B cell (primary cell): ENCODE measurements around the gene STAT2. TPM values are rescaled to one million over a fixed set of nuclear protein-coding genes. Genes with fewer than 3 reads are reported as not detected.
"Not testable (repeated sequence)": the region's sequence is repeated elsewhere in the genome, so short reads cannot be mapped to it uniquely, and the experiment has no call there.

ENCODE experiments used
- ATAC-seq: fragments of 200-7000 bp; cut with Tn5 transposase; one replicate; pipeline ENCODE4 v1.10.0; 2021; ENCODE audit warnings: low read depth, mild to moderate bottlenecking, moderate number of reproducible peaks, moderate library complexity
- CTCF ChIA-PET: fragments of 350-600 bp; sonication (Branson Sonifier 250); formaldehyde crosslinking; loops from one replicate; lab custom pipeline; 2021; ENCODE audit warnings: antibody characterized with exemption, inconsistent platforms; lab: Charles Lee
- POLR2A ChIA-PET: fragments of 350-600 bp; sonication (Branson Sonifier 250); formaldehyde crosslinking; loops from one replicate; lab custom pipeline; 2021; ENCODE audit warnings: antibody characterized with exemption; lab: Charles Lee
- DNase-seq: peaks from one replicate; pipeline ENCODE4 v3.0.0; 2013
- H2AFZ ChIP-seq: 2 replicates; pipeline ENCODE4 v1.6.1; 2012; ENCODE audit warnings: mild to moderate bottlenecking, low read depth, low read length; ENCODE audit not compliant: insufficient read depth, poor library complexity, severe bottlenecking
- H3K27ac ChIP-seq, 2 donors: 1 replicate in 1 of 2; 2 replicates in 1 of 2; pipeline ENCODE4 v1.5.1; 2012 to 2013; ENCODE audit warnings: low read length in 2 of 2, mild to moderate bottlenecking in 2 of 2, moderate library complexity in 1 of 2
- H3K27me3 ChIP-seq, 4 experiments: fragments of 200-600 bp in 1 of 4; sonication (generic) in 1 of 4; replicated peaks in 1 of 4; 1 replicate in 2 of 4; 2 replicates in 2 of 4; pipeline versions ENCODE4 v1.6.1 to v1.7.0; 2013 to 2016; ENCODE audit warnings: low read length in 3 of 4, mild to moderate bottlenecking in 2 of 4, mixed read lengths in 1 of 4, moderate library complexity in 1 of 4; ENCODE audit not compliant: insufficient read depth in 4 of 4, control insufficient read depth in 3 of 4; ENCODE audit errors: control extremely low read depth in 1 of 4
- H3K36me3 ChIP-seq, 2 experiments: replicated peaks in 1 of 2; 1 replicate in 1 of 2; 2 replicates in 1 of 2; pipeline versions ENCODE4 v1.6.1 to v1.7.1; 2013; ENCODE audit warnings: low read length in 1 of 2; ENCODE audit not compliant: insufficient read depth in 2 of 2, control insufficient read depth in 1 of 2; ENCODE audit errors: control extremely low read depth in 1 of 2, extremely low read depth in 1 of 2
- H3K4me1 ChIP-seq, 2 donors: fragments of 200-600 bp in 1 of 2; sonication (generic) in 1 of 2; 1 replicate in 1 of 2; 2 replicates in 1 of 2; pipeline versions ENCODE4 v1.5.1 to v1.6.1; 2013 to 2017; ENCODE audit warnings: low read length in 2 of 2; ENCODE audit not compliant: control insufficient read depth in 2 of 2, insufficient read depth in 2 of 2
- H3K4me2 ChIP-seq: replicated peaks from 2 replicates; pipeline ENCODE3; 2012; ENCODE audit warnings: mild to moderate bottlenecking, low read depth, low read length; ENCODE audit not compliant: poor library complexity, severe bottlenecking
- H3K4me3 ChIP-seq, 5 experiments: fragments of 200-600 bp in 1 of 5; sonication (generic) in 1 of 5; 1 replicate in 3 of 5; 2 replicates in 2 of 5; pipeline versions ENCODE4 v1.5.1 to v1.7.0; 2011 to 2016; ENCODE audit warnings: low read length in 4 of 5, mild to moderate bottlenecking in 4 of 5, low read depth in 2 of 5, control low read depth in 1 of 5, moderate library complexity in 1 of 5; ENCODE audit not compliant: insufficient read depth in 1 of 5; ENCODE audit errors: control extremely low read depth in 1 of 5, extremely low read depth in 1 of 5
- H3K79me2 ChIP-seq: fragments of 200-600 bp; sonication (generic); one replicate; pipeline ENCODE4 v1.6.0; 2016; ENCODE audit warnings: low read length; ENCODE audit not compliant: control insufficient read depth, insufficient read depth
- H3K9ac ChIP-seq: fragments of 200-600 bp; sonication (generic); 2 replicates; pipeline ENCODE4 v1.6.1; 2017; ENCODE audit warnings: mild to moderate bottlenecking, low read length, moderate library complexity
- H3K9me3 ChIP-seq, 3 donors: one replicate each; pipeline versions ENCODE4 v1.6.1 to v1.7.1; 2013; ENCODE audit warnings: low read length in 2 of 3; ENCODE audit not compliant: control insufficient read depth in 2 of 3, insufficient read depth in 1 of 3; ENCODE audit errors: control extremely low read depth in 1 of 3
- H4K20me1 ChIP-seq: 2 replicates; pipeline ENCODE4 v1.6.0; 2012; ENCODE audit warnings: mild to moderate bottlenecking, low read length; ENCODE audit not compliant: insufficient read depth, control insufficient read depth, poor library complexity, severe bottlenecking
- H3K27ac Mint-ChIP-seq: one replicate; pipeline ENCODE4 v1.8.0; 2021; ENCODE audit warnings: mixed read lengths
- H3K27me3 Mint-ChIP-seq: one replicate; pipeline ENCODE4 v1.8.0; 2021; ENCODE audit warnings: mixed read lengths
- H3K4me1 Mint-ChIP-seq: one replicate; pipeline ENCODE4 v1.8.0; 2021; ENCODE audit warnings: mixed read lengths
- H3K4me3 Mint-ChIP-seq: one replicate; pipeline ENCODE4 v1.8.0; 2021; ENCODE audit warnings: mixed read lengths
- H3K9me3 Mint-ChIP-seq: one replicate; pipeline ENCODE4 v1.8.0; 2022; ENCODE audit warnings: mixed read lengths; ENCODE audit not compliant: insufficient read depth
- EZH2 ChIP-seq: IDR thresholded peaks from 2 replicates; pipeline ENCODE4 v1.6.1; 2012; ENCODE audit warnings: borderline replicate concordance, low read depth, mild to moderate bottlenecking, moderate library complexity, low read length; ENCODE audit not compliant: insufficient read depth, poor library complexity, severe bottlenecking
- whole genome bisulfite sequencing: methylation state at CpG from one replicate; pipeline ENCODE4 v1.1.5; 2013; ENCODE audit warnings: missing lambda C conversion rate; ENCODE audit not compliant: insufficient coverage; 5-methylcytosine and 5-hydroxymethylcytosine counted together
- intact Hi-C: fragments of 100-400 bp; cut with micrococcal nuclease; formaldehyde crosslinking; loops from one replicate; pipeline ENCODE4 v1.10.0; 2022
- polyA plus RNA-seq: library from polyadenylated mRNA; depleted of rRNA; stranded (reverse); fragments of >200 nt; gene quantifications from 2 replicates; pipeline ENCODE4 v1.2.3, GENCODE V29; 2012
- total RNA-seq, 2 donors: library from RNA; stranded (reverse); fragments of 120-200 nt in 1 of 2; gene quantifications; 1 replicate in 1 of 2; 2 replicates in 1 of 2; pipeline versions ENCODE4 v1.2.3 to v1.2.4, GENCODE V29; 2013 to 2022

Gene STAT2
- total and polyA plus RNA-seq, 2 donors (not counting 1 experiment from before 2014, with no cell fraction given) = 261 to 298 TPM

GRCh38 chr12:56401125-56401524, 41.2 kb upstream of the STAT2 start:
- H3K27me3 ChIP-seq, H3K4me2 ChIP-seq, H3K36me3 ChIP-seq, H3K9me3 ChIP-seq, H3K4me1 ChIP-seq, H3K4me3 Mint-ChIP-seq, H3K9me3 Mint-ChIP-seq, H4K20me1 ChIP-seq, intact Hi-C loops, H3K9ac ChIP-seq, H3K4me1 Mint-ChIP-seq, H3K27me3 Mint-ChIP-seq, CTCF ChIA-PET, H2AFZ ChIP-seq, DNase-seq, ATAC-seq, H3K27ac Mint-ChIP-seq, POLR2A ChIA-PET, H3K27ac ChIP-seq, H3K4me3 ChIP-seq, H3K79me2 ChIP-seq: not testable (repeated sequence)
- no CpG with 5 or more reads among the region's 3 CpGs for WGBS

DNA sequence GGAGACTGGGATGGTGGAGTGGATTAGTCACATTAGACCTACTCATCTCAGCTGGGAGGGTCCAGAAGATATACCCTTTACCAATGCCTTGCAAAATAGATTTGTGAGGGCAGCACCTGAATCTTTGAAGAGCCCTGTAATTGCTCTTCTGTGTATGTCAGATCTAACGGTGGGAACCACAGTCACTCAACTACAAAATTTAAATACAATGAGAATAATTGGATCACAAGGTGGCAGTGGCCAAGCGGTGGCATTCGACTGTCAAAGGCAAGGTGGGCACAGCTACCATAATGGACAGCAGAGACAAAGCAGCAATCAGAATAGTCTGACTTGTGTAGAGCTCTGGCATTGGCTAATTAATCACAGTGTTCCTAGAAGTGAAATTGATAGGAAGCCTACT, 39.6 kb upstream of the STAT2 start:
- H3K4me3 Mint-ChIP-seq, H2AFZ ChIP-seq, DNase-seq, H3K4me2 ChIP-seq, H3K9me3 Mint-ChIP-seq, H3K27me3 ChIP-seq, H3K27me3 Mint-ChIP-seq, H3K4me3 ChIP-seq, POLR2A ChIA-PET, H3K4me1 Mint-ChIP-seq, H3K27ac ChIP-seq, CTCF ChIA-PET, H3K9me3 ChIP-seq, H3K36me3 ChIP-seq, H3K9ac ChIP-seq, H3K27ac Mint-ChIP-seq, H4K20me1 ChIP-seq, H3K79me2 ChIP-seq, H3K4me1 ChIP-seq, ATAC-seq, intact Hi-C loops: not testable (repeated sequence)
- no CpG with 5 or more reads among the region's 3 CpGs for WGBS

DNA sequence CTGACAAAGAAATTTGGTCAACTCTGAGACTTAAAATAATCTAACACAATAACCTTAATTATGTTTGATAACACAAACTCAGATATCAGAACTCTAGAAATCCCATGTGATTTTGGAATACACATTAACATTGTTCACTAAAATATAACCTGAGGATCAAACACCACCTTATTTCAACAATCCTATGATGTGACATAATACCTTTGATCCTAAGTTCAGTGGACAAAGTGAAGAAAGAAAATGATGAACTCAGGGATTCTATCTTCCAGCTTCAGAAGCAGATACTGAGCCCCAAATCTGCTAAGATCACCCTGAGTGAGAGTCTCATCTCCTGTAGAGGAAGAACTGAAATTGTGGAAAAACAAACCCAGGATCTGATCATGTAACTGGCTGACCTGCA, 38.4 kb upstream of the STAT2 start:
- Histone ChIP-seq H4K20me1 (no peaks in the 10 kb centered on the region), H3K79me2 (no peaks in the 10 kb centered on the region), H3K27ac (no peak overlapping the region), H3K9me3 (peaks cover 0 to 9% (median 0%) of the 10 kb centered on the region in 3 donors), H3K4me2 (no peak overlapping the region), H3K9ac (no peak overlapping the region), H2AFZ (no peak overlapping the region), H3K27me3 (no peaks in the 10 kb centered on the region), H3K36me3 (no peaks in the 10 kb centered on the region), H3K4me3 (no peak overlapping the region), H3K4me1 (no peaks in the 10 kb centered on the region)
- intact Hi-C loops = no loop called here
- POLR2A ChIA-PET = interaction anchor here (0.5 kb wide), 1 partner anchor 28 kb away, joined by 3 read pairs; no protein-coding TSS in a partner anchor
- no peak for TF ChIP-seq EZH2
- Mint-ChIP-seq H3K27me3 (no peaks in the 10 kb centered on the region), H3K4me1 (peaks cover 4% of the 10 kb centered on the region), H3K4me3 (no peak overlapping the region), H3K9me3 (peaks cover 3% of the 10 kb centered on the region), H3K27ac (no peak overlapping the region)
- CTCF ChIA-PET = no interaction called here
- ATAC-seq (no peak), DNase-seq (no peak)
